ENCODE measurements around the gene ASAP2. TPM values are rescaled to one million over a fixed set of nuclear protein-coding genes. Genes with fewer than 3 reads are reported as not detected.

ASAP2 gene
- total RNA-seq, 1 experiment from 2014 or later = 12.6 TPM

DNA sequence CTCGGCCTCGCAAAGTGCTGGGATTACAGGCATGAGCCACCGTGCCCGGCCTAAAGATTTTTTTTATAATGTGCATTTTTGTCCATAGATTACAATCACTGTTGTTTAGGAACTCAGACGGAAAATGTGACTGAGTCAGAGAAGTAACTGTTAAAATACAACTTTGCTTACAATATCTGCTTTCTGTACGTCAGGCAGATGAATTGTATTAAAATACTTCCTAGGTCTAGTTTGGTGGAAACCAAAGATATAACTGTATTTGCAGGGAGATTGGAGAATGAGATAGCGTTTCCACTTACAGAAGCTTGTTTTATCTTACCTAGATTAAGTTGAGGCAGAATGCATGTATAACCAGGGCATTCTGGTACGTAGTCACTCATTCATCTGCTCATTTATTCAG lies 36.7 kb downstream of the ASAP2 start:
- H3K27ac ChIP-seq (ENCODE audit: insufficient read length, low read depth, low read length) = no peak overlapping the region
- H3K9me3 ChIP-seq (ENCODE audit: control insufficient read depth, low read depth, low read length) = no peaks in the 10 kb centered on the region
- H2BK5ac ChIP-seq (ENCODE audit: insufficient read length, low read length) = no peak overlapping the region
- H3K23me2 ChIP-seq (ENCODE audit: insufficient read length, low read depth, low read length, poor library complexity, severe bottlenecking) = peaks cover 3% of the 10 kb centered on the region
- H3T11ph ChIP-seq (ENCODE audit: low read length) = no peak overlapping the region
- H2BK120ac ChIP-seq (ENCODE audit: low read depth, low read length, poor library complexity, severe bottlenecking) = no peak overlapping the region
- H4K5ac ChIP-seq (ENCODE audit: insufficient read length, low read depth, low read length) = no peak overlapping the region
- H3K56ac ChIP-seq (ENCODE audit: insufficient read length, low read depth, low read length) = no peak overlapping the region
- H3K79me2 ChIP-seq (ENCODE audit: insufficient read depth, low read length) = 0 out of 2 replicates have a peak, but pooled peaks cover 1% of the 10 kb centered on the region
- H2AFZ ChIP-seq (ENCODE audit: low read length) = no peak overlapping the region
- H2AK5ac ChIP-seq (ENCODE audit: insufficient read length, low read length) = no peak overlapping the region
- Mint-ChIP-seq H3K9me3 (no peaks in the 10 kb centered on the region), H3K4me1 (peaks cover 29 to 40% of the 10 kb centered on the region in 2 experiments), H3K36me3 (ENCODE audit: insufficient read depth in 1 of 3, low read depth in 3 of 3) (peaks cover 0 to 4% (median 0%) of the 10 kb centered on the region in 3 experiments; a peak in 2 of 7 replicates), H3K27ac (no peak overlapping the region), H3K27me3 (ENCODE audit: low read depth) (no peaks in the 10 kb centered on the region), H3K4me3 (no peak overlapping the region)
- H3K27me3 ChIP-seq (ENCODE audit: insufficient read depth, low read length) = no peaks in the 10 kb centered on the region
- H3K9ac ChIP-seq (ENCODE audit: extremely low read depth, insufficient read length, low read length) = no peak overlapping the region
- H3K4ac ChIP-seq (ENCODE audit: low read depth, low read length) = no peak overlapping the region
- no peak overlapping the region for H4K91ac ChIP-seq (ENCODE audit: insufficient read length, low read depth, low read length)
- no peak overlapping the region for H2BK15ac ChIP-seq (ENCODE audit: low read depth, low read length)
- H3K4me2 ChIP-seq (ENCODE audit: insufficient read depth, insufficient read length, low read length) = no peak overlapping the region
- no peak overlapping the region for H3K23ac ChIP-seq (ENCODE audit: insufficient read length, low read depth, low read length)
- H3K14ac ChIP-seq (ENCODE audit: insufficient read depth, low read length) = no peak overlapping the region
- no peak for DNase-seq
- 0 out of 2 replicates have a peak, but pooled peaks cover 2% of the 10 kb centered on the region for H3K4me1 ChIP-seq (ENCODE audit: insufficient read depth, low read length)
- no peak overlapping the region for H4K8ac ChIP-seq (replicated peaks; ENCODE audit: insufficient read length, low read depth, low read length)
- no CpG with 5 or more reads among the region's 8 CpGs for WGBS (ENCODE audit: extremely low coverage, insufficient read length, low lambda C conversion rate)
- no peaks in the 10 kb centered on the region for H3K79me1 ChIP-seq (ENCODE audit: insufficient read depth, low read depth, low read length, poor library complexity, severe bottlenecking)
- no peak overlapping the region for H2BK12ac ChIP-seq (ENCODE audit: insufficient read length, low read depth, low read length)
- H3K18ac ChIP-seq (ENCODE audit: insufficient read length, low read depth, low read length) = no peak overlapping the region
- TF ChIP-seq, protein P1, sequence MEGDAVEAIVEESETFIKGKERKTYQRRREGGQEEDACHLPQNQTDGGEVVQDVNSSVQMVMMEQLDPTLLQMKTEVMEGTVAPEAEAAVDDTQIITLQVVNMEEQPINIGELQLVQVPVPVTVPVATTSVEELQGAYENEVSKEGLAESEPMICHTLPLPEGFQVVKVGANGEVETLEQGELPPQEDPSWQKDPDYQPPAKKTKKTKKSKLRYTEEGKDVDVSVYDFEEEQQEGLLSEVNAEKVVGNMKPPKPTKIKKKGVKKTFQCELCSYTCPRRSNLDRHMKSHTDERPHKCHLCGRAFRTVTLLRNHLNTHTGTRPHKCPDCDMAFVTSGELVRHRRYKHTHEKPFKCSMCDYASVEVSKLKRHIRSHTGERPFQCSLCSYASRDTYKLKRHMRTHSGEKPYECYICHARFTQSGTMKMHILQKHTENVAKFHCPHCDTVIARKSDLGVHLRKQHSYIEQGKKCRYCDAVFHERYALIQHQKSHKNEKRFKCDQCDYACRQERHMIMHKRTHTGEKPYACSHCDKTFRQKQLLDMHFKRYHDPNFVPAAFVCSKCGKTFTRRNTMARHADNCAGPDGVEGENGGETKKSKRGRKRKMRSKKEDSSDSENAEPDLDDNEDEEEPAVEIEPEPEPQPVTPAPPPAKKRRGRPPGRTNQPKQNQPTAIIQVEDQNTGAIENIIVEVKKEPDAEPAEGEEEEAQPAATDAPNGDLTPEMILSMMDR (conservative IDR thresholded peaks at IDR 0.05) = no peak
- no peak overlapping the region for H2BK20ac ChIP-seq (ENCODE audit: low read depth, low read length, poor library complexity, severe bottlenecking)
- no peaks in the 10 kb centered on the region for H4K20me1 ChIP-seq (ENCODE audit: control insufficient read depth, insufficient read depth, insufficient read length)

Measured in H9 (cell line).